HG02642 (cell line): ENCODE results near the gene CKAP4.

Experiments used
- ATAC-seq: cut with Tn5 transposase; IDR thresholded peaks from one replicate; pipeline ENCODE4 v1.9.1; 2021; ENCODE audit warnings: mild to moderate bottlenecking; ENCODE audit not compliant: unreplicated experiment, poor library complexity

CKAP4 gene

DNA sequence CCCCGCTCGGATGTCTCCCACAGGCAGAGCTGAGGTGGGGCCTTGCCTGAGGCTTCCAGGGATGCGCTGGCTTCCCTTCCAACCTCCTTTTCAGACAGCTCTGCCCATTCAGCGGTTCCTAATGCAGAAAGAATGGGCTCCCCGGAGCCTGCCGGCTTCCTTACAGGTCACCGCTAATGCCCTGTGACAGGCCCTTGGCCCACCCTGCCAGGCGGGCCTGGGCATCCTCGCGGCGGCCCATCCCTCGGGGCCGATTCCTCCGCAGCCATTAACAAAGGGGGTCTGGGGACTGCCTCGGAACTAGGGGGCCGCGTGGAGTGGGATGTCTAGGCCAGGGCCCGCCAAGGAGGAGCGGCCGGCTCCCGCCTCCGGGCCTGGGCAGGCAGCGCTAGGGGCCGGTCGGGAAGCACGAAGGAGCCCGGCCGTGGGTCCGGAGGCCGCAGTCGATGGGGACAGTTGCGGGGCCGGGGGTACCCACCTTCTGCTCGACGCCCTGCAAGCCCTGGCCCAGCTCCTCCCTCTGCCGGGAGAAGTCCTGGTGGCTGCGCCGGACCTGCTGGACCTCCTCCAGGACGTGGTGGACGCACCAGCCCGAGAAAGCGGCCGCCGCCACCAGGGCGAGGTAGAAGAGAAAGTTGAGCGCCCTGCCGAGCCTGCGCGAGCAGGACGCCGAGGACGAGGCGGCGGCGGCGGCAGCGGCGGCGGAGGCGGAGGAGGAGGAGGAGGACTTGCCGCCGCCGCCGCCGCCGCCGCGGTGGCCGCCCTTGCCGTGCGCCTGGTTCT, 738 bp downstream of the CKAP4 start:
- peak; percentile 27 for ATAC-seq

GRCh38 chr12:106245767-106246166, 2.1 kb downstream of the CKAP4 start:
- ATAC-seq, result no peak

GRCh38 chr12:106243620-106244019, 4.2 kb downstream of the CKAP4 start:
- no peak for ATAC-seq

GRCh38 chr12:106240821-106241220, 7.0 kb downstream of the CKAP4 start:
- no peak for ATAC-seq

- ATAC-seq, result no peak
Observed at GRCh38 chr12:106239951-106240335, 7.9 kb downstream of the CKAP4 start.

DNA sequence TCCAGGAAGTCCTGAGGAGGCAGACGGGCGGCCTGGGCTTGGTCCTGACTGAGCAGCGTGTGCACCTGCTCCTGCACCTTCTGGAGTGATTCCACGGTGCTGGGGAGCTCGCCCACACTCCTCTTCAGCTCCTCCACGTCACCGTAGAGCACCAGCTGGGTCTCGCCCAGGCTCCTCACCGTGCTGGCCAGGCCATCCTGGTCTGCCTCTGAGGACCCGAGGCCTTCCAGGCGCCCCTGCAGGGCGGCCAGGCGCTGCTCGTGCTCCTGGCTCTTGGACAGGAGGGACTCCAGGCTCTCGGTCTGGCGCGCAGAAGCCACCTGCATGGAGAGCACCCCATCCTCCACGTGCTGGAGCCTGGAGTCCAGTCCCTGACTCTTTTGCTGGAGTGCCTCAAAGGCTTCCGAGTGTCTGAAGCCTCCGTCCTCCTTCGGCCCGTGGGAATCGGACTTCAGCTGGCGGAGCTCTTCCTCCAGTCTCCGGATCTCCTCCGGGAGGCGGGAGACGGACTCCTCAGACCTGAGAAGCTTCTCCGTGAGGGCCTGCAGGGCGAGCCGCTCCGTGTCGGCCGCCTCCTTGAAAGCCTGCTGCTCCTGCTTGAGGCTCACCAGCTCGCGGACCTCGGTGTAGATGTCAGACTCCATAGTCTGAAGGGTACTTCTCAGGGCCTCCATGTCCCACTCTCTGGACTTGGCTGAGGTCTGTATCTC, 8.4 kb downstream of the CKAP4 start:
- no peak for ATAC-seq

- no peak for ATAC-seq
Observed at GRCh38 chr12:106238146-106238545, 9.7 kb downstream of the CKAP4 start.

GRCh38 chr12:106235770-106236169, 12.1 kb downstream of the CKAP4 start:
- no peak for ATAC-seq

DNA sequence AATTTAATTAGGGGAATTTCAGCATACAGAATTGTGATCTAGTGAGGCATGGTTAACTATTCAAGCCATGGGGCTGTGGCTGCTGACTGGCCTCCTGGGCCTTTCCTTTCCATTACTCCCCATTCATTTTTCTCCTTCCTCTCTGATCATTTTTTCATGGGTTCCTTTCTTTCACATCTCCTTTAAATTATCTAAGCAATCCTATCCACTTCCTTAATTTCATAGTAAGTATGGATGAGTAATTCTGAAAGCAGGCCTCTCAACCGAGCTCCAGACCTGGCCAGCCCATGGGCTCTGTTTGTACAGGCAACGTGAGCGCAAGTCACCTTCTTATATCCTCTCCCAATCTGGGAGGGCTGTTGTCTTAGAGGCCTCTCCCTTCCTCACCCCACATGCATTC, 13.4 kb downstream of the CKAP4 start:
- no peak for ATAC-seq

- ATAC-seq, result no peak
Observed at GRCh38 chr12:106233011-106233410, 14.8 kb downstream of the CKAP4 start.

GRCh38 chr12:106229036-106229591, 18.7 kb downstream of the CKAP4 start:
- ATAC-seq, result no peak

- ATAC-seq, result no peak
Observed at GRCh38 chr12:106228320-106228710, 19.5 kb downstream of the CKAP4 start.

DNA sequence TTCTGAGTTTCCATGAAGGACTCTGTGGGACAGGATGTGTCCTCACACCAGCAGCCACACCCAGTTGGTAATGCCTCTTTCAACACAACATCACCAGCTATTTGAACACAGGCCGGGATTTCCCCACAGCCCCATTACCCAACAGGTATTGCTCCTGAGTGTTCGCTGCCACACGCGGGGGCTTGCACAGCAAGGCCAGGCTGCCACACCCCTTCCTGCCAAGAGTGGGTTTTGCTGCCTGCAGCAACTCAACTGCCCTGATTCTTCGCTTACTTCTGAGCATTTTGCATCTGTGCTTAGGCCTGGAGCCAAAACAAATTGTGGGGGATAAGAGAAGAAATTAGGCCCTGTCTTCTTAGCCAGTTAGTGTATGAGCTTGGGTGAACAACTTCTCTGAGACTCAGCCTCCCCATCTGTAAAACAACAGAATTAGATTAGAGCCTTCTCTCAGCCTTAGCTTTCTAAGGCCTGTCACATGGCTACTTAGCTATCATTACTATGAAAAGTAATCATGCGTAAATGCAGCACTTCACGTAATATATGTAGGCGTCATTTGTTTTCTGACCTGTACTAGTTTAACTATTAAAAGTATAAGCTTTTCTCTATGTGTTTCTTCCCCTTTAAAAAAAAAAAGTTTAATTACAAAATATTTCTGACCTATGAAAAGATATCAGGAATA, 20.0 kb downstream of the CKAP4 start:
- ATAC-seq, result no peak

DNA sequence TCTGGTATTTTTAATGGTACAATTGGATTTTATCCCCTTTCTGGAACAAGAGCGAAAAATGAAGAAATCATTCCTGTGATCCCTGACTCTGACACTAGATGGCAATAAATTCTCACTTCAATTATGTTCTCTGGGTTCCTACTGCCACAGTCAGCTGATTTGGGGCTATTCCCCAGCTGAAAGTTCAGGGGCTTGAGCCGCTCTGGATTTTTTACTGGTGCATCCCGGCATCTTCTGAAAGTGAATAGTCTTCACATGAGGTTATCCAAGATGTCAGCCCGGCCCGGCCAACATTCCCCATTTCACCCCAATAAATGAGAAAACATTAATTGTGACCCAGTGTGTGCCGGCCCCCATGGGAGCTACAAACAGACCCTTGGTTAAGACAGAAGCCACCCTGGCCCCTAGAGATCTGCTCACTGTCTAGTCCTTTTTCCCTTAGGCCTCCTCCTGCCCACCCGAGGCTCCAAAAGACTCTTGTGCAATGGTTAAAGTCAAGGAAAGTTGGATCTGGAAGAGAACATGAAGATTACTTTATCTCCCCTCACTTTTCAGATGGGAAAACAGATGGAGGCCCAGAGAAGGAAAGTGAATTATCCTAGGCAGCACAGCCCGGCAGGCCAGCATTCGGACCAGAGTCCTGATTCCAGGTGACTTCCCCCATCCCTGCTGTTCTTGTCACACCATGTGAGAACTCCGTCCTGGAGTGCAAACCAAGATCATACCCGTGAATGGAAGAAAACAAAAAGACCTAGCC, 20.8 kb downstream of the CKAP4 start:
- no peak for ATAC-seq

DNA sequence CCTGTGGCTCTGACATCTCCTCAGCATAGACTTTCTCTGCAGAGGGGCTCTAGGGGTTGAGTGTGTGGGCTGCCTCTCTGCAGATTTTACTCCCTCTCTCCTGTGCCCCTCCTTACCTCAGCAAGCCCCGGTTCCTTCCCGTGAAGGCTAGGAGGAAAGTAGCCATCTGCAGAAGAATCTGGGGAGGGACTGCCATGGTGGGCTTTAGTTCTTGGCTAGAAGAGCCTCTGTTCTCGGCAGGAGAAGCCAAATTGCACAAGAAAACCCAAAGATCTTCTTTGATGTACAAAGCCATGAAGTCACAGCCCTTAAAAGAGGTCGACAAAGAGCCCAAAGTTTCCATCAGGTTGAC, 23.5 kb downstream of the CKAP4 start:
- ATAC-seq, result no peak

DNA sequence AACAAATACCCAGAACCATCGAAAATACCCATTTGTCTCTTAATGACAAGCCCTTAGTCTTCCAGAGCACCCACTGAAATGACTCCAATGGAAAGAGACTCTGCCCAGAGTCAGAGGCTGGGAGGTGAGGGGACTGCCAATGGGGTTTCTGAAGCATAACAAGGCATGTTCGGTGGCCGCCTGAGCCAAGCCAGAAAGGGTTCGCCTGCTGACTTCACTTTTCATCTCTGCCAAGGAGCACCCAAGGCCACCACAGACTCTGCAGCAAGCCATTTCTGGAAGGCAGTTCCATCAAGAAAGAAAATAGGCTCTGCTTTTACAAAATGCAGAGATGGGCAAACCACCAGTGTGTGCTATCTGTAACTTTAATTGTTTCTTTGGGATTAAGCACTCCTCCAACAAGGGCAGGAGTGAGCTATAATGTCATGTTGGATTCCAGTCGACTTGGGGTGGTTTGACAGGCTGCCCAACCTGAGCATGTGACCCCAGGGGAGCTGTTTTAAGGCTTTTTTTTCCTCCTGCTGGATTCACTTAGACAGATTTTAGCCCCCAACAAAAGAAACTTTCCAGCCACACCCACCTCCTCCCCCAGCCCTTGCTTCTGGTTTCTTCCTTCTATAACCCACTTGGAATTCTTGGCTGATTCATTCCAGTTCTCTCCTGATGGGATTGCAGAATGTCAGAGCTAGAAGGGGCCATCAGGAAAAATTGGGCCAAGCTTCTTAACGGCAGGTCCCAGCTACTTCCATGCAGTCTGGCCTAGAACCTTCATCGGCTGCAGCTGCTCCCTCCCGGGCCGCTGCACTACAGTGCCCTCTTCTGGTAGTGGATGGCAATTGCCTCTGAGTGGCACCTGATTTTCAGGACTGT, 24.1 kb downstream of the CKAP4 start:
- ATAC-seq, result peak; percentile 67

- no peak for ATAC-seq
Observed at GRCh38 chr12:106220536-106220935, 27.3 kb downstream of the CKAP4 start.

- no peak for ATAC-seq
Observed at GRCh38 chr12:106219043-106219442, 28.8 kb downstream of the CKAP4 start.

DNA sequence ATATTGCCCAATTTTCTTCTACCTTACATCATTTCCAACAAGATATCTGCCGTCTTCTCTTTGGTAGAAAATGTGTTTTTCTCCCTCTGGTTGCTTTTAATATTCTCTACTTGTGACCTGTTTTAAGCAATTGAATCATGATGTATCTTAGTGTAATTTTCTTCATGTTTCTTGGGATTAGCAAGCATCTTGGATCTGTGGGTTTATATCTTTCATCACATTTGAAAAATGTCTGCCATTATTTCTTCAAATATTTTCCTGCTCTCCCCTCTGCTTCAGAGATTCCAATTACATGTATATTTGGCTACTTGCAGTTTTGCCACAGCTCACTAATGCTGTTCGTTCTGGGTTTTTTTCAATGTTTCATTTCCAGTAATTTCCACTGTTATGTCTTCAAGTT, 30.1 kb downstream of the CKAP4 start:
- no peak for ATAC-seq

- ATAC-seq, result no peak
Observed at GRCh38 chr12:106214571-106214970, 33.2 kb downstream of the CKAP4 start.
